ENCODE results near the gene NOTCH1. TPM values are rescaled to one million over a fixed set of nuclear protein-coding genes. Genes with fewer than 3 reads are reported as not detected.

NOTCH1 gene
- total RNA-seq, 2 donors from 2014 or later: 49.3 to 99.4 TPM

DNA sequence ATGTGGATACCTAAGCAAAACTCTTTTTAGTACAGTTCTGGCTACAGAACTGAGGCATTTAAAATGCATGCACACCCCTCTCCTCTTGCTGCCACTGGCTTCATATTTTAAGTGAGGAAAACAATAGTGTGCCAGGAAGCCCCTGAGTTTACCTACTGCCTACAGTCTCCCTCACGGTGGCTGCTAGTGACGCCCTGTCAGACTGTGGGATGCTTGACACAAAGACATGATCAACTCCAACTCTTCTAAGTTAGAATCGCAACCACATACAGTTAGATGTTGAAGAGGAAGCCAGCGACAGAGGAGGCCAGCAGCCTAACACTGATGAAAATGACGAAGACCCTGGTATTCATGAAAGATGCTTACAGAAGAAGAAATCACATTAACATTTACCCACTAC lies 64.3 kb downstream of the NOTCH1 start:
- Histone ChIP-seq H3K27me3 (no peaks in the 10 kb centered on the region), H3K9me3 (no peaks in the 10 kb centered on the region), H3K4me1 (peaks cover 18% of the 10 kb centered on the region), H3K4me3 (peak overlapping the region; percentile 96), H3K36me3 (peaks cover 9% of the 10 kb centered on the region), H3K9ac (ENCODE audit: low read depth in 2 of 2, low read length in 2 of 2) (peak overlapping the region in 1 of 2 donors; percentile 75), H3K27ac (no peak overlapping the region)
- no peak for DNase-seq
- TF ChIP-seq CTCF (IDR thresholded peaks at IDR 0.05): no peak
- intact Hi-C loops (cut with DNase I): loop anchor here (5.0 kb wide), 1 partner anchor 69 kb away; the partner anchor contains the start of genes ENTR1 and PMPCA

DNA sequence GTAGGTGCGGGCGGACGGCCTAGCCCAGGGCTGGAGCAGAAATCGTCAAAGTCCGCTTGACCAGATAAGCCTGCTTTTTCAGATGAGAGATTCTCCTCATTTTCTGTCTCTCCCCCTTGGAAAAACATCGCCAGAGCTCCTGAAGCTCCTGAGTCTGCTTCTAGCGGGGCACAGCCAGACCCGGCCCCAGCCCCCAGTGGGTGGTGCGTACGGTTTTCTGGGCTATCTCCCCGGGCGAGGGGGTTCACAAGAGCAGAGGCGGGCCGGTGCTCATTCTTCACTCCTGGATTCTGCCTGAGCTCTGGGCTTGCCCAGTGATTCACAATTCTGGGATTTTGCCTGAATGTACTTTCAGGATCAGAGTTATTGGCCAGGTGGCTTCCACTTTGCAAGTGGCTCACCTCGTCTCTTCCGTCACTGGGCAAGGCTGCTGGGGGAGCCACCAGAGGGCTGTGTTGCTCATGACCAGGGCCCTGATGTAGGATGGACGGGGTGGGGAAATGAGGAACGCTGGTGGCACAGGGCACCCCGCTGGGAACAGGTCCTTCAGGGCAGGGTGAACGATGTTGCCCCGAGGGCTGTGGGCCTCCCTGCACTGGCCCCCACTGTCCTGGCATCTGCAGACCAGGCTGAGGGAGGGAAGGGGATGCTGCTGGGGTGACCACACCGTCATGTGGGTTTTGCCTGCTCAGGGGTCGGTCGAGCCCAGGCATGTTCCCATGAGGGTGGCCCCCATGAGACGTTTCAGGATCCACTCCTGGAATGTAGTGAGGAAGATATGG lies 69.3 kb downstream of the NOTCH1 start:
- no peak overlapping the region for H3K4me3 ChIP-seq
- no peaks in the 10 kb centered on the region for H3K9me3 ChIP-seq
- H3K4me1 ChIP-seq: peaks cover 3% of the 10 kb centered on the region
- H3K27ac ChIP-seq: no peak overlapping the region
- intact Hi-C loops (cut with DNase I): no loop called here
- TF ChIP-seq CTCF (IDR thresholded peaks at IDR 0.05): no peak
- no peak overlapping the region for H3K9ac ChIP-seq (ENCODE audit: low read depth in 2 of 2, low read length in 2 of 2)
- H3K36me3 ChIP-seq: peaks cover 28% of the 10 kb centered on the region
- DNase-seq: no peak
- no peaks in the 10 kb centered on the region for H3K27me3 ChIP-seq

- H3K4me1 ChIP-seq: no peaks in the 10 kb centered on the region
- H3K36me3 ChIP-seq: peaks cover 37% of the 10 kb centered on the region
- DNase-seq: no peak
- intact Hi-C loops (cut with DNase I): no loop called here
- no peak for TF ChIP-seq CTCF (IDR thresholded peaks at IDR 0.05)
- H3K4me3 ChIP-seq: no peak overlapping the region
- H3K27ac ChIP-seq: no peak overlapping the region
- no peaks in the 10 kb centered on the region for H3K9me3 ChIP-seq
- no peaks in the 10 kb centered on the region for H3K27me3 ChIP-seq
- H3K9ac ChIP-seq (ENCODE audit: low read depth in 2 of 2, low read length in 2 of 2): no peak overlapping the region
Observed at GRCh38 chr9:136474974-136475865, 70.6 kb downstream of the NOTCH1 start.

DNA sequence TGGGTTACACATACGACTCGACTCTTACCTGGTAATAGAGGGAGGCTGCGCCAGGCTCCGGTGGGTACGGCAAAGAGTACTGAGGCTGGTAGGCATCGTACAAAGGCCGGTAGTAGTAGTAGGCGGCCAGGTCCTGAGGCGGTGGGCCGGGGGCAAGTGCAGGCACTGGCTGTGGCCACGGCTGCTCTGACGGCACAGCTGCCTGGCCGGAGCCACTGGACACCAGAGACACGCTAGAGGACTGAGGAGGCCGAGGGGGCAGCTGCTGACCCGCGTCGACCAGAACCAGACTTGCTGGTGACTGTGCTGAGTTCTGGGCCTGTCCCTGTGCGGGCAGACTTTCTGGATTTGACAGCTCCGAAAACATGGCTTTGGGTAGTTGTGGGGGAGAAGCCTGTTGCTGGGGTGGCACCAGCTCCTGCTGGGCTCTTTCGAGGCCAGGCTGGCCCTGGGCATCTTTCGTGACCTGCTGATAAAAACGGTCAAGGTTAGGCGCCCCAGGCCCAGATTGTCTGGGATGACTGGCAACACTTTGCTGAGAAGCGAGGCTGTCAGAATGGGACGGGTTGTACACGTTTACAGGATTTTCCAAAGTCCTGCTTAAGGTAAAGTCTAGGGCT lies 71.7 kb downstream of the NOTCH1 start:
- TF ChIP-seq CTCF (IDR thresholded peaks at IDR 0.05): no peak
- DNase-seq: no peak
- no peak overlapping the region for H3K9ac ChIP-seq (ENCODE audit: low read depth in 2 of 2, low read length in 2 of 2)
- H3K27ac ChIP-seq: no peak overlapping the region
- intact Hi-C loops (cut with DNase I): no loop called here
- no peak overlapping the region for H3K4me3 ChIP-seq
- no peaks in the 10 kb centered on the region for H3K27me3 ChIP-seq
- H3K4me1 ChIP-seq: no peaks in the 10 kb centered on the region
- H3K9me3 ChIP-seq: no peaks in the 10 kb centered on the region
- peaks cover 41% of the 10 kb centered on the region for H3K36me3 ChIP-seq

DNA sequence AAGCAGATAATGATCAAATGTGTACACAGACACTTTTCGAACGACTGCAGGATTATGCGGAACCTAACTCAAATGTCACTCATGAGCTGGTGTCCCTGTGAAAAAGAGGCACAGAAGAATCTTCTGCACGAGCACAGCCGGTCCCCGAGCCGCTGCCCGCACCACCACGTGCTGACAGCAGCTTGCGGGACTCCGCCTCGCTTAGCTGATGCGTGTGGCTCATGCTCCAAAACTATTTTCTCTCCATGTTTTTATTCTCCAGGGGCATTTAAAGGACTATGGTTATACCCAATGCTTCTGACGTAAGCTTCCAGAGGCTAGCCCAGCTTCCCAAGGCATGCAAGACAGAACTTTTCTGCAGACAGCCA lies 72.5 kb downstream of the NOTCH1 start:
- Histone ChIP-seq H3K27ac (no peak overlapping the region), H3K36me3 (peaks cover 41% of the 10 kb centered on the region), H3K9me3 (no peaks in the 10 kb centered on the region), H3K4me1 (no peaks in the 10 kb centered on the region), H3K4me3 (no peak overlapping the region), H3K9ac (ENCODE audit: low read depth in 2 of 2, low read length in 2 of 2) (no peak overlapping the region), H3K27me3 (no peaks in the 10 kb centered on the region)
- no peak for TF ChIP-seq CTCF (IDR thresholded peaks at IDR 0.05)
- no peak for DNase-seq
- intact Hi-C loops (cut with DNase I): no loop called here

Measured in colonic mucosa (tissue), 4 donors.